Loucy (cell line): ENCODE data around the gene HPGDS.

ENCODE experiments used
- H2AFZ ChIP-seq: fragments of 200-600 bp; sonication (generic); 2 replicates; pipeline ENCODE4 v1.6.0; 2016; ENCODE audit warnings: antibody characterized with exemption, mild to moderate bottlenecking, low read length, moderate library complexity
- H3F3A ChIP-seq: fragments of 200-600 bp; 2 replicates; pipeline ENCODE4 v1.6.0; 2016; ENCODE audit warnings: antibody characterized with exemption, low read depth, mild to moderate bottlenecking
- H3K27me3 ChIP-seq: fragments of 200-600 bp; sonication (generic); 2 replicates; pipeline ENCODE4 v1.6.1; 2014; ENCODE audit warnings: low read length, mild to moderate bottlenecking; ENCODE audit not compliant: insufficient read depth, poor library complexity, severe bottlenecking
- H3K36me3 ChIP-seq: fragments of 200-600 bp; sonication (generic); 2 replicates; pipeline ENCODE4 v1.6.1; 2016; ENCODE audit warnings: low read length; ENCODE audit not compliant: insufficient read depth
- H3K4me1 ChIP-seq: fragments of 200-600 bp; sonication (generic); 2 replicates; pipeline ENCODE4 v1.5.1; 2014; ENCODE audit warnings: low read length, mild to moderate bottlenecking; ENCODE audit not compliant: insufficient read depth, poor library complexity, severe bottlenecking
- H3K4me2 ChIP-seq: fragments of 200-600 bp; sonication (generic); 2 replicates; pipeline ENCODE4 v1.6.0; 2014; ENCODE audit warnings: antibody characterized with exemption, low read length, low read depth, mild to moderate bottlenecking; ENCODE audit not compliant: poor library complexity, severe bottlenecking
- H3K4me3 ChIP-seq: fragments of 200-600 bp; sonication (generic); 2 replicates; pipeline ENCODE4 v1.5.1; 2014; ENCODE audit warnings: low read length, mild to moderate bottlenecking, mixed read lengths; ENCODE audit not compliant: poor library complexity, severe bottlenecking
- H3K79me2 ChIP-seq: fragments of 200-600 bp; sonication (generic); 2 replicates; pipeline ENCODE4 v1.6.1; 2014; ENCODE audit warnings: low read length; ENCODE audit not compliant: insufficient read depth
- H3K9ac ChIP-seq: fragments of 200-600 bp; sonication (generic); 2 replicates; pipeline ENCODE4 v1.6.0; 2014; ENCODE audit warnings: mild to moderate bottlenecking, low read depth, low read length, moderate library complexity; ENCODE audit not compliant: poor library complexity, severe bottlenecking
- H3K9me2 ChIP-seq: fragments of 200-600 bp; sonication (generic); replicated peaks from 2 replicates; pipeline ENCODE4 v1.6.1; 2016; ENCODE audit warnings: low read depth, low read length, mixed read lengths
- H3K9me3 ChIP-seq: fragments of 200-600 bp; sonication (generic); 2 replicates; pipeline ENCODE4 v1.6.1; 2014; ENCODE audit warnings: mild to moderate bottlenecking, antibody characterized with exemption, low read length, low read depth; ENCODE audit not compliant: insufficient read depth
- H4K20me1 ChIP-seq: fragments of 200-600 bp; sonication (generic); 2 replicates; pipeline ENCODE4 v1.6.0; 2014; ENCODE audit warnings: antibody characterized with exemption, low read length, mild to moderate bottlenecking; ENCODE audit not compliant: insufficient read depth, poor library complexity, severe bottlenecking
- EZH2phosphoT487 ChIP-seq: fragments of 200-600 bp; IDR thresholded peaks from 2 replicates; pipeline ENCODE4 v1.6.1; 2018; ENCODE audit warnings: antibody characterized with exemption, mild to moderate bottlenecking, moderate library complexity, borderline replicate concordance
- TF ChIP-seq, protein P1 (sequence below): fragments of 200-600 bp; sonication (generic); conservative IDR thresholded peaks from 2 replicates; pipeline ENCODE4 v1.5.1; 2014; ENCODE audit warnings: mild to moderate bottlenecking, antibody characterized with exemption, low read length

The HPGDS gene

DNA sequence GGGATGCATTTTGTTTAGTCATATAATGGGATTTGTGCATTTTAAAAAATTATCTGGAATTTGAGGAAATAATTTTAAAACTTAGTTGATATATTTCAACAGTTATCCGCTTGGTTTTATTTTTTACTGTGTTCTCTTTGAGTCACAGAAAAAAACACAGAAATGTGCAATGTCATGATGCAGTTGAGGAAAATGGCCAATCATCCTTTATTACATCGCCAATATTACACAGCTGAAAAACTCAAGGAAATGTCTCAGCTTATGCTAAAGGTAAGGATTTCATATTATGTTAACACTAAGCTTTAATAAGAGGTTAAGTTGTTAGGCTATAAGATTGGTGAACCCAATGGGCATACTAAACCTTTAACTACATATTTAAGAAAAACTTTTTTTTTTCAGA lies 63.9 kb downstream of the HPGDS start:
- H3K4me2 ChIP-seq, result no peak overlapping the region
- H4K20me1 ChIP-seq, result no peaks in the 10 kb centered on the region
- no peaks in the 10 kb centered on the region for H3K79me2 ChIP-seq
- no peak overlapping the region for H3K4me3 ChIP-seq
- no peaks in the 10 kb centered on the region for H3F3A ChIP-seq
- peaks cover 81% of the 10 kb centered on the region for H3K36me3 ChIP-seq
- H3K27me3 ChIP-seq, result no peaks in the 10 kb centered on the region
- no peak overlapping the region for H2AFZ ChIP-seq
- no peak for TF ChIP-seq EZH2phosphoT487
- TF ChIP-seq, protein P1, sequence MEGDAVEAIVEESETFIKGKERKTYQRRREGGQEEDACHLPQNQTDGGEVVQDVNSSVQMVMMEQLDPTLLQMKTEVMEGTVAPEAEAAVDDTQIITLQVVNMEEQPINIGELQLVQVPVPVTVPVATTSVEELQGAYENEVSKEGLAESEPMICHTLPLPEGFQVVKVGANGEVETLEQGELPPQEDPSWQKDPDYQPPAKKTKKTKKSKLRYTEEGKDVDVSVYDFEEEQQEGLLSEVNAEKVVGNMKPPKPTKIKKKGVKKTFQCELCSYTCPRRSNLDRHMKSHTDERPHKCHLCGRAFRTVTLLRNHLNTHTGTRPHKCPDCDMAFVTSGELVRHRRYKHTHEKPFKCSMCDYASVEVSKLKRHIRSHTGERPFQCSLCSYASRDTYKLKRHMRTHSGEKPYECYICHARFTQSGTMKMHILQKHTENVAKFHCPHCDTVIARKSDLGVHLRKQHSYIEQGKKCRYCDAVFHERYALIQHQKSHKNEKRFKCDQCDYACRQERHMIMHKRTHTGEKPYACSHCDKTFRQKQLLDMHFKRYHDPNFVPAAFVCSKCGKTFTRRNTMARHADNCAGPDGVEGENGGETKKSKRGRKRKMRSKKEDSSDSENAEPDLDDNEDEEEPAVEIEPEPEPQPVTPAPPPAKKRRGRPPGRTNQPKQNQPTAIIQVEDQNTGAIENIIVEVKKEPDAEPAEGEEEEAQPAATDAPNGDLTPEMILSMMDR, result no peak
- H3K9me3 ChIP-seq, result no peaks in the 10 kb centered on the region
- no peak overlapping the region for H3K9ac ChIP-seq
- H3K9me2 ChIP-seq, result no peaks in the 10 kb centered on the region
- no peaks in the 10 kb centered on the region for H3K4me1 ChIP-seq

DNA sequence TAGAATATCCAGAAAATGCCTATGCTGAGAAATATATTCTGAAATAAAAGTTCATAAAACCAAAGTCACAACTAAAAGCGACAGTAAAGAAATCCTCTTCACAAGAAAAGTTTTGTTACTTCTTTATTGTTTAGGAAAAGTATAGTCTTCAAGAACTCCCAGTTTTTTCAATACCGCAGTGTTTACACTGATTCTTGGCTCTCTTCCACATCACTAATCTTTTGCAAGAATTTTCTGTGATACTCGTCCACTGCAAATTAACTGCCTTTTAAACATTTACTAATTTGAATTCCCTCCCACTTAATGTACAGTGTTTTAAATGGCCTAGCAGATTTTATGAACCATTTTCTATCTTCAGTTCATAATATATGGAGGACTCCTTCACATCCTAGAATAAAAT lies 65.1 kb downstream of the HPGDS start:
- Histone ChIP-seq H3K4me1 (no peaks in the 10 kb centered on the region), H3K27me3 (no peaks in the 10 kb centered on the region), H3K9me3 (no peaks in the 10 kb centered on the region), H3K9ac (no peak overlapping the region), H3K79me2 (no peaks in the 10 kb centered on the region), H3K4me3 (no peak overlapping the region), H3F3A (no peaks in the 10 kb centered on the region), H3K9me2 (no peaks in the 10 kb centered on the region), H4K20me1 (no peaks in the 10 kb centered on the region), H3K4me2 (no peak overlapping the region), H3K36me3 (peaks cover 78% of the 10 kb centered on the region), H2AFZ (no peak overlapping the region)
- TF ChIP-seq EZH2phosphoT487, result no peak
- TF ChIP-seq, protein P1, result no peak

DNA sequence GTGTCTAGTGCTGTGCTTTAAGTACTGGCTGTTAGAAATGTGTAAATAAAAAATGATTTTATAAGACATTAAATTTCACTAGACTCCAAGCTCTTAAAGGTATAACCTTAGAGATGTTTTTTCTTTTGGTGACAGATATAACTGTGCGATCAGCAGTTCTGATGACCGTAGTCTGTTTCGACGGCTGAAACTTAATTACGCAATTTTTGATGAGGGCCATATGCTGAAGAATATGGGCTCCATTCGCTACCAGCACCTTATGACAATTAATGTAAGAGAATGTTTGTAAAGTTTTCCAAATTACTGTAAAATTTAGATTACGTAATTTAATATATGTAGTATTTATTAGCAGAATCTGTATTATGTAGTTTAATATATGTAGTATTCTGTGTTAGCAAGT lies 66.4 kb downstream of the HPGDS start:
- Histone ChIP-seq H3K9ac (no peak overlapping the region), H3K4me2 (no peak overlapping the region), H3K79me2 (no peaks in the 10 kb centered on the region), H3K27me3 (no peaks in the 10 kb centered on the region), H3K9me2 (no peaks in the 10 kb centered on the region), H3K9me3 (no peaks in the 10 kb centered on the region), H3K4me1 (no peaks in the 10 kb centered on the region), H4K20me1 (no peaks in the 10 kb centered on the region), H2AFZ (no peak overlapping the region), H3F3A (no peaks in the 10 kb centered on the region), H3K4me3 (no peak overlapping the region), H3K36me3 (peaks cover 81% of the 10 kb centered on the region)
- TF ChIP-seq EZH2phosphoT487, result no peak
- TF ChIP-seq, protein P1, result no peak
